GM23248 (cell line): ENCODE measurements around the gene PHF21B.
"Not testable (repeated sequence)": the region's sequence is repeated elsewhere in the genome, so short reads cannot be mapped to it uniquely, and the experiment has no call there.

ENCODE experiments used
- EZH2 ChIP-seq: fragments of 200-600 bp; sonication (generic); IDR thresholded peaks from 2 replicates; pipeline ENCODE4 v1.6.1; 2018; ENCODE audit warnings: antibody characterized with exemption, mild to moderate bottlenecking; ENCODE audit not compliant: insufficient read depth, poor library complexity, severe bottlenecking
- EZH2phosphoT487 ChIP-seq: fragments of 200-600 bp; sonication (generic); IDR thresholded peaks from 2 replicates; pipeline ENCODE4 v1.6.1; 2018; ENCODE audit warnings: antibody characterized with exemption, moderate library complexity, mild to moderate bottlenecking, low read depth; ENCODE audit not compliant: insufficient read depth

- TF ChIP-seq EZH2, EZH2phosphoT487: not testable (repeated sequence)
Observed at GRCh38 chr22:44854641-44855040, 155.2 kb downstream of the PHF21B start.
